GM21367 (cell line): ENCODE data around the gene RANBP17.
"Not testable (repeated sequence)": the region's sequence is repeated elsewhere in the genome, so short reads cannot be mapped to it uniquely, and the experiment has no call there.

Experiments used
- ATAC-seq: cut with Tn5 transposase; IDR thresholded peaks from one replicate; pipeline ENCODE4 v1.9.1; 2021; ENCODE audit not compliant: unreplicated experiment

RANBP17 gene

DNA sequence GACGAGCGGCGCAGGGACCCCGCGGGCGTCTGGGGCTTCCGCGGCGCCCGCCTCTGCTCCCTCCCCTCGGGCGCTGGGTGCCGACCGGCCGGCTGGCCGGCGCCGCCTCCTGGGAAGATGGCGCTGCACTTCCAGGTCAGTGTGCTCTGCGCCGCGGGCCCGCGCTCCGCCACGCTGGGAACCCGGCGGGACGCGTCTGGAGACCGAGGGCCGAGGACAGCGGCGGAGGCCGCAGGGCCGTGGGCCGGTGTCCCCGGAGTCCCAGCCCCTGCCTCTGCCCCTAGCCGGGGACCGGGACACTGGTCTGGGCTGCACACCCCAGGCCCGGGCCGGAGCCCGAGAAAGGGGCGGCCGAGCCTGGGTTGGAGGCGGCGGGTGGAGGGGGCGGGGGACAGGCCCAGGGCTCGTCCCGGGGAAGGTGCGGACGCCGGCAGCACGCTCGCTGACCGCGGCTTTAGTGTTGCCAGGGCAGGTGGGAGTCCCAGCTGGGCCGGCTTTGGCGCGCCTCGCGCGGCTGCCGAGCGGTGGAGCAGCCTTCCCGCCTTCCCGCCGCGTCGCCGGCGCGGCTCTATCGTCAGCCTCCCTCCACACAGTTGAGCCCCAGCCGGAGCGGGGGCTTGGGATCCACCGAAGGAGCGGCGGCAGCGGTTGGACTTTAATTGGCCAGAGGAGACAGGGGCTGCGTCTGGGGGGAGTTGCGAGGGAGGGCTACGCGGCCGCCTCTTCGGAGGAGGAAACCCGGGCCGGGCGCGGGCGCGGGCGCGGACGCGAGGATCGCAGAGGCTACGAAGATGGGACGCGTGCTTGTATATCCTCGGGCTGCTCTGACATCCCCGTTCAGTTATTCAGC, at the start of gene RANBP17:
Gene RANBP17 (plus strand): TSS at position 102 of the 850 bp plus-strand sequence.
- no peak for ATAC-seq

DNA sequence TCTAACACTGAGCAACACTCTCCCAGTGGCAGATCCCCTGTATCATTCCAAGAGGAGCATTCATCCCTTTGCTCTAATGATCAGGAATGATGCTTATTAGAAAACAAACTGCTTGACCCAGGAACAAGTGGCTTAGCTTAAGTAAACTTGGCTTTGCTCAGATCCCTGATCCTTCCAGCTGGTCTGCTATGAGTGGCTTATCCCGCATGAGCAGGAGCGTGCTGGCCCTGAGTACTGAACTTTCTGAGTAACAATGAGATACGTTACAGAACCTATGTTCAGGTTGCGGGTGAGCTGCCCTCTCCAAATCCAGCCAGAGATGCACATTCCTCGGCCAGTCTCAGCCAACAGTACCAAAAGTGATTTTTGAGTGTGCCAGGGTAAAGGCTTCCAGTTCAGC, 48.6 kb upstream of the RANBP17 start:
- no peak for ATAC-seq

DNA sequence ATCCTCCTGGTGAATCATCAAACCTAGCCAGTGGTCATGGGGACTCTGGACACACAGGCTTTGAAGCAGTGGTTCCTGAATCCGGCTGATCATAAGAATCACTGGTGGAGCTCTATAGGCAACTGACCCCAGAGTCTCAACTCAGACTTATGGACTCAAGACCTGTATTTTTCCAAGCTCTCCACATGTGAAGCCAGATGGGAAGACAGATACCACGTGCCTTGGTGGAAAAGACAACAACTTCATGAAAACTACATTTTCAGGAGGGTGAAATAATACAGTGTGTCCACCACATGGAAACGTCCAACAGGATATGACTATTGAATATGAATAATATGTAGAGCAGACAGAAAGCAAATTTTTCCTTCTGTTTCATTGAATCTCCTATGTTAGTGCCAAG, 44.6 kb upstream of the RANBP17 start:
- ATAC-seq: no peak

DNA sequence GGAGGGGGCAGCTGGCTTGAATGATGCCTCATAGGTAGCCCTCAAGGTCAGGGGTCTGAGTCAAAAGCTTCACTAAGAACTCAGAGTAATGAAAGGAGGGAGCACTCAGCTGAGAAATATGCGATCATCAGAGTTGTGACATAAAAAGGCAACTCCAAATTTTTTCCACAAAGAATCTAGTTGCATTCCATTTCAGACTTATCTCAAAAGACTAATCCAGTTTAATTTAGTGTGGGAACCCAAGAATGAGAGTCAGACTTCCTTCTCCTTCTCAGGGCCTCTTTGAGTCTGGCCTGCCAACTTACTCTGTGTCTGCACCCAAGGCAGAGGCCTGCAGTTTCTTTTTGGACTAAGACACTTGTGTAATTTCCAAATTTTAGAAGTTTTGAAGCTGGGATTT, 43.6 kb upstream of the RANBP17 start:
- no peak for ATAC-seq

DNA sequence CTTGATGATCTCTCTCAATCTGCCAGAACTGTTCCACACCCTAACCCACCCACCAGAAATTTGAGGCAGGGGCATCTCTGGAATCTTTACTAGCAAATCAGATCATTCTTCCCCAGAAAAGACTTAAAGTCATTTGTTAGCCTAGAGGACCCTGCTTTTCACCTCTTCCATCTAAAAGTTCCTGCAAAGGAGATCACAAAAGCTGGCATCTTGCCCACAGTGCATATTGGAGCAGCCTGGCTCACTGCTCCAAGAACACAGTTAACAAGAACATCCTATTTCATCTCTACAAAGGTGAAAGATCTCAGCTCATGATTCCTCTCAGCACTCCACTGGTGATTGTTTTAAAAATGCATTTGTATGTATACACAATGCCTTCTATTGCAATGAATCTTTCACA, 42.0 kb upstream of the RANBP17 start:
- no peak for ATAC-seq

DNA sequence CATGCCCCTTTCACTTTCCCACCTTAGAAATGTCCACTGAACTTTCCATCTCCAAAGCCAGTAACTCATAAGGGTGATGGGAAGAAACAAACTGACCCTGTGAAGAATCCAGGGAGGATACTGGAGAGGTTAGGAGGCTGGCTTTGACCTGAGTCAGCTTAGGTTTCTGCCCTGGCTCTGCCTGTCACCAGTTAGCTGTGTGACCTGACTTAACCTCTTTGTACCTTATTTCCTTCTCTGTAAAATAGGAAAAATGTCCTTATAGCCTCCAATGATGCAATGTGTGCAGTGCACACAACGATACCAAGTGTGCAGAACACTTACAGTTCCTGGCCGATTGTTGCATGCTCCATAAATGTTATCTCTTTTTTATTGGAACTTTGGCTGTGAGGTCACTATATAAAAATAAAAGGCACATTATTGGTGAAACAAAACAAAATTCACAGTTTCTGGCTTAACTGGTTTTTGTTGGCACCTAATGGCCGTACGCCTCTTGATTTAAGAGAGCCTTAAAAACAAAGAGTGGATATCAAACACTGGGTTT, 40.5 kb upstream of the RANBP17 start:
- ATAC-seq: no peak

DNA sequence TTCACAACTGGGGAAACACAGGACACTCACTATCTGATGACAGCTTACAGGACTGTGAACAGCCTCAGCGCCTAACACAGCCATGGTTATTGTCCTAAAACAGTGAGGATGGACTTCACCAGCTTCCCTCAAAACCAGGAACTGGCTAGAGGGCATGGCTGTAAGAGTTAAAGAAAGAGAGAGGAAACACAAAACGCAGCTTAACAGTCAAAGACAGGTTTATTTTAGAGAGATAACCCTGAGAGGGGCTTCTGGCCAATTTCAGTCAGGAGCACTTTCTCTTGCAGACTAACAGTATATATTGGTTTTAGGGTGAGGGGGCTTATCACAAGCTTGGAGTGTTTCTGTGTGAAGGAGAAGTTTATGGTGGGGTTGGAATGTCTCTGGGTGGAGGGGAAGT, 35.7 kb upstream of the RANBP17 start:
- ATAC-seq: no peak

DNA sequence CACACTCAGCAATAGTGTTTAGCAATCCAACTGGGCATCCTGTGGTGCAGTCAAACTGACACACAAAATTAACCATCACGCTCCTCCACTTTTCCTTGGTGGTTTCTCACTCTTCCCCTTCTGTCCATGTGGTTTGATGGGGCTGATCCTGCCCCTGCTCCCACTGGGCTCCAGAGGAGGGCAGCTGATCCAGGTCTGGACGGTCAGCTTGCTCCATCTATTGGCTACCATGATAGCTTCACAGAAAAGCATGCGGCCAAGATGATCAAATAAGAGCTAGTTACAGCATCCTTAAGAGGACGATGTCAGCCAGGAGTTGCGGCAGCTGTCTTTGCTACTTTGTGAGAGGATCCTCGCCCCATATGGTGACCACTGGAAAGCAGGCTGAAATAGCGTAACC, 29.6 kb upstream of the RANBP17 start:
- ATAC-seq: no peak

DNA sequence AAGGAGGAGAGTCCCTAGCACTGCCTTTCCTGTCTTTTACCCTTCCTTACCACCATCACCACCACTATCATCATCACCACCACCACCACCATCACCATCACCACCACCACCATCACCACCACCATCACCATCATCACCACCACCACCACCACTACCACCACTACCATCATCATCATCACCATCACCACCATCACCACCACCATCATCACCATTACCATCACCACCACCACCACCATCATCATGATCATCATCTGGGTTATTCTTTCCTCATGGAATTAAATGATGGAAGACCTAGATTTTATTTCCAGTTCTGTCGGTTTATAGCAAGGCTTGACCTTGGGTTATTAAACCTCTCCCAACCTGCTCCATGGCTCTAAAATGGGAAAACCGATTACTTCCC, 27.8 kb upstream of the RANBP17 start:
- not testable (repeated sequence) for ATAC-seq

DNA sequence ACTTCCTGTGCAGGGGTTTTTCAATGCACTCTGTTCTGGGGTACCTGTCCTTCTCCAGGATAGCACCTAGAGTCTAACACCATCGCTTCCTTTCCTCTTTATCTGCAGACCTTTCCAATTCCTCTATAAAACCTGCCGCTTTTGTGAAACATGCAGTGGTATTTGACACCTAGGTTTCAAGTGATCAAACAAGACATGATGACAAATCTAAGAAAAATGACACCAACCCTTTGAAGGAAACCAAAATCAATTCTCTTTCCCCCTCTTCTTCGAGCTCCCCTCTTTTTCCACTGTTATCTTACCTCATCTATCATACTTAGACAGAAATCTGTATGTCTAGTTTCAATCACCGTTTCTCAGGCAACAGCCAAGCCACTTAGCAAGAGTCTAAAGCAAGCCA, 25.6 kb upstream of the RANBP17 start:
- ATAC-seq: no peak

DNA sequence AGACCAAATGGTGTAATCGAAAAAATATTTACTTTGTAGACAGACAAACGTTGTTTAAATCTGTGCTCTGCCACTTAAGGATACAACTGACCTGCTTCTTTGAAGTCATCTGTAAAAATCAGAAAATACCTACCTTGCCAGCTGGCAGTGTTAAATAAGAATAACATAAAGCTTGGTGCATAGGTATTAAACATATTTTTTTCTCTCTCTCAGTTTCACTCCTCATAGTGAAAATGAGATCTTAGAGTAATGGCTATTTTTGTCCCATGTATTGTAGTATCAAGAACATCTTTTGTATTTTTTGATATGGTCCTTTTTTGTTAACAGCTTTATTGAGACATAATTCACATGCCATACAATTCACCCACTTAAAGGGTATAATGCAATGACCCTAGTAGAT, 17.9 kb upstream of the RANBP17 start:
- ATAC-seq: no peak

DNA sequence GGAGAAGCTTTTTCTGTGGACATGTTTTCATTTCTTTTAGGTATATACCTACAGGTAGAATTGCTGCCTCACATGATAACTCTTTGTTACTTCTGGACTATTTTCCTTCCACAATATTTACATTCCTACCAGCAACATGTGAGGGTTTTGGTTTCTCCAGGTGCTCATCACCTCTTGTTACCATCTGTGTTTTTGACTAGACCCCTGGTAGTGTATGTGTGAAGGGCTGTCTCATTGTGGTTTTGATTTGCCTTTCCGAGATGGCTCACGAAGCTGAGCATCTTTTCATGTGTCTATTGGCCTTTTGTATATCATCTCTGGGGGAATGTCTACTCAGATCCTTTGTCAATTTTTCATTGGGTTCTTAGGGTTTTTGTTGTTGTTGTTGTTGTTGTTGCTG, 17.2 kb upstream of the RANBP17 start:
- ATAC-seq: no peak

DNA sequence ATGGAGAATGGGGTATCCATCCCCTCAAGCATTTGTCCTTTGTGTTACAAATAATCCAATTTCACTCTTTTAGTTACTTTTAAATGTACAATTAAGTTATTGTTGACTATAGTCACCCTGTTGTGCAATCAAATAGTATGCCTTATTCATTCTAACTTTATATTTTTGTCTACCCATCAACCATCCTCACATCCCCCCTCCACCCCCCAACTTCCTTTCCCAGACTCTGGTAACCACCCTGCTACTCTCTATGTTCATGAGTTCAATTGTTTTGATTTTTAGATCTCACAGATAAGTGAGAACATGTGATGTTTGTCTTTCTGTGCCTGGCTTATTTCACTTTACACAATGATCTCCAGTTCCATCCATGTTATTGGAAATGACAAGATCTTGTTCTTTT, 15.4 kb upstream of the RANBP17 start:
- ATAC-seq: no peak

DNA sequence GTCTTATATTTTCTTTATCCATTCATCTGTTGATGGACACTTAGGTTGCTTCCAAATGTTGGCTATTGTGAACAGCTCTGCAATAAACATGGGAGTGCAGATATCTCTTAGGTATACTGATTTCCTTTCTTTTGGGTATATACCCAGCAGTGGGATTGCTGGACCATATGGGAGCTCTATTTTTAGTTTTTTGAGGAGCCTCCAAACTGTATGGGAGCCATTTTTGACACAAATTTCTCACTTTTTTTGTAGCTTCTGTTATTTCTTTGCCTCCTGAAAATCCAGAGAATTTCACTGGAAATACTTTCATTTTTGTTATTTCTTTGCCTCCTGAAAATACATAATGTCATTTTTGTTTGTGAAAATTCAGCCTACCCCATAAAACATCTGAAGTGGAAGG, 15.0 kb upstream of the RANBP17 start:
- no peak for ATAC-seq

DNA sequence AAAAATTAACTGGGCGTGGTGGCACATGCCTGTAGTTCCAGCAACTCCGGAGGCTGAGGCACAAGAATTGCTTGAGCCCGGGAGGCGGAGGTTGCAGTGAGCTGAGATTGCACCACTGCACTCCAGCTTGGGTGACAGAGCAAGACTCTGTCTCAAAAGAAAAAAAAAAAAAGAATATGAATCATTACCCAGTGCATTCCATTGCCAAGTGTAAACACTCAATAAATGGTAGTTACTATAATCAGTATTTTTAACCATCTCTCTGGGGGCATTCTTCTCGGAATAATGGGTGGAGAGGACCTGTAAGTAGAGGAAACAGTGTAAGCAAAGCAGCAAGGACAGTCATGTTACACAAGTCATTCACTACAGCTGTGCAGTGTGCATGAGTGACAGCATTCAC, 13.8 kb upstream of the RANBP17 start:
- ATAC-seq: no peak

DNA sequence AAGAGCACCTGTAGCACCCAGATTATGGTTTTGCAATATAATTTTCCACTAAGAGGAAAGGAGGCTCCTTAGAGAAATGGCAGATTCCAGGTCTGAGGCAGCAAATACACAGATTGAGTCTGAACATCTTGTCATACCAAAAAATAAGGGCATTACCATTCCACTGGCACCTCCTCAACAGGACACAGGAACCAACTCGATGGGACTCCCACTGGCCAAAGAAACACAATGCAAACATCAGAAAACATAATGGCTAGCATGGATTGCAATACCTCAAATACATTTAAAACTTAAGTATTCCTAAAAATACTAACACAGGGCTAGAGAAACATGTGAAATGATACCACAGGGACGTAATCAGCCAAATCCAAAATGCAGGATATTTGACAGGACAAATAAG, 12.4 kb upstream of the RANBP17 start:
- no peak for ATAC-seq

DNA sequence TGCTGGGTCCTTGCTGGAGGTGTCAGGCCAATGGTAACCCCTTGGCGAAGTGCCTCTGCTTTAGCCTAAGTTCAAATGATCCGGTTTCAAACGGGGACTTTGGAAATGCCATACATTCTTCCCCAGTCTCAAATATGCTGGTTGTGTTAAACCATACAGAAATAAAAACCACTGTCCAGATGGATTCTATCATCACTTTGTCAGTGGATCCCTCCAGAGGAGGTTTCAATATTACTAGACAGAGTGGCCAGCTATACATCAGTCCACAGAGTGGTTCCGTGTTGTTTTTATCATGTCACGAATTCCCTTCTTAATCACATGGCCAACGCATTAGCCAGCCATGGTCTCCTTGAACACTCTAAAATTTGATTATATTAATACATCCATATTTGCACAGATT, 7.3 kb upstream of the RANBP17 start:
- ATAC-seq: no peak

DNA sequence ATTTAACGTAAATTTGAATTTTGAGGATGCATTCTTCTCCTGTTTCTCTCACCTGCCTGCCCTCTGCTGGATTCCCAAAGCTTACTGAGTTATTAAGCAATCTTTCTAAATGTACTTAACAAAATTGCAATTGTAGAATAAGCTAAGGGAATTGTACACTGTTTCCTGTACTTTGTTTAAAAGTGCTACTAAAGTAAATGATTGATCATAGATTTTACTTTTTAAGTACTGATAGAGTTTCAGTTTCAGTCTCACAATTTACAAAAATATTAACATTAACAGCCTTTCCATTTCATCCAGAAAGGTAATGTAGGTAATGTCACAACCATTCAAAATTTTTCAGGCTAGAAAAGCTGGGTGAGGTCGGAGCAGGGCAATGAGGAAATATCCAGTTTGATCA, 4.8 kb upstream of the RANBP17 start:
- ATAC-seq: no peak

DNA sequence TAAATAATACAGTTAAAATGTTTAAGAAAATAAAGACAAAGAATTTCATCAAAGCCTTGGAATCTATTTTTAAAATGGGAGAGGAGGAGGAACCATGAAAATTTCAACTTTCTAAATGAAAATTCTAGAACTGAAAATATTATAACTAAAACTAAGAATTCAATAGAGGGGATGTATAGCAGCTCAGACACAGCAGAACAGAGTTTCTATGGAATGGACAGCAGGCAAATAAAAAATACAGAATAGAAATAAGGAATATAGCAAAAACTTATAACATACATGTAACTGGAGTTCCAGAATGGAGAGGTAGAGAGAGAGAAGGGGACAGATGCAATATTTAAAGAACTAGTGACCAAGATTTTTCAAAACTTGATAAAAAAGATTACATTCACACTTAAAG, 1.4 kb upstream of the RANBP17 start:
- no peak for ATAC-seq

DNA sequence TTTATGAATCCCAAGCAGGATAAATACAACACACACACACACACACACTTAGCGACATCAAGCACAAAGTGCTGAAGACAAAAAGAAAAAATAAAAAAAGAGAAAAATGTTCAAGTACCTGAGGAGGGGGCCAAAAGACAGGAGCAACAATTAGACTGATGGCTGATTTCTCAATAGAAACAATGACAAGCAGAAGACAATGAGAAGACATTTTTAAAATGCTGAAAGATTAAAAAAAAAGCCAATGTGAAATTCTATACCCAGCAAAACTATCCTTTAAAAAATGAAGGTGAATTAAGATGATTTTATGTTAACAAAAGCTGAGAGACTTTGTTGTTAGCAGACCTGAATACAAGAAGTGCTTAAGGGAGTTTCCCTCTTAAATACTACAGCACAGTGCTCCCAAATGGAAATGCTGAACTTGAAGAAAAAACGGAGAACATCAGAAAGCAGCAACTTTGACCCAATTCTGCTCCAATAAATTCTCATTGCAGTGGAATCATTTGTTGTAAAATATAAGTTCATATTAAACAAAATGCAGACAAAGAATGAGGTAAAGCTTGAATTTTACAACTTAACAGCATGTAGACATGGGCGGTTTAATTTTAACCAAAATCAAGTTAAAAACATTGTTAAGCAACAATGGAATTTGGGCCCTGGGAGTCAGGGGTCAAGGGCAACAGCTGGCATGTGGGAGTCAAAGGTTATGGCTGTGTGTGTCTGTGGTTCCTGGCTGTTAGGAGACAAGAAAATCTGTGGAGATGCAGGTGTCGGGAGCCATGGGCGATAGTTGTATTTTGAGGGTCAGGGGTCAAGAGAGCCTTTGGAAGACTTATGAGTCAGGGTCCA, 776 bp upstream of the RANBP17 start:
- no peak for ATAC-seq

DNA sequence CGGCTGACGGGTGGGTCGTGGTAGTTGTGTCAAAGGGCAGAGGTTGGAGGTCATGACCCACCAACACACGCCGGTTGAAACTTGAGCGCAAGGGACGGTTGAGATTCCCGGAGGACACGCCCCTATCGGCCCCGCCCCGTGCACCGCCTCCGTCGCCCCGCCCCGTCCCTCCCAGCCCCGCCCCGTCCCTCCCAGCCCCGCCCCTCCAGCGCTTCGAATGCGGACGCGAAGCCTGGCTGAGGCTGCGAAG, 226 bp upstream of the RANBP17 start:
- no peak for ATAC-seq

DNA sequence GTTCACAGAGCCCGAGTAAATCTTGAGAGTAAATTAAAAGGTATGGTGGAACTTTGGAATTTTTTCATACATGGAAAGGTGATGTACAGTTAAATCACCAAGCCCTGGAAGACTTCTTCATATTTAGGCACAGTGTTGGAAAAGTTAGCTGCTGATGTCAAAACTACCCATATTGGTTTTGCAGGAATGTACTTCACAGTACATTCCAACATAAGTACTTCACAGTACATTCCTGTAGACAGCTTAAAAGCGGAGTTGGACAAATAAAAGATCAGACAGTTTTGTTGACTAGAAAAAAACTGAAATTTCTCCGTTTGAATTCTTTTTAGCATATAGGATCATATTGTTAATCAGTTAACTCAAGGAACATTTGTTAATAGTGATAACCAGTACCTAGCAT, 1.8 kb downstream of the RANBP17 start:
- ATAC-seq: no peak
